Brain microvascular endothelial cell (primary cell): ENCODE data around the gene ACOT2.

ENCODE experiments used
- DNase-seq: peaks from one replicate; pipeline ENCODE4 v3.0.0-alpha.2; 2020
- H3K27ac ChIP-seq: fragments of 250-450 bp; sonication (Bioruptor Pico); 2 replicates; pipeline ENCODE4 v1.5.1; 2020; ENCODE audit warnings: mild to moderate bottlenecking, moderate library complexity
- H3K27me3 ChIP-seq: fragments of 250-450 bp; sonication (Bioruptor Pico); replicated peaks from 2 replicates; pipeline ENCODE4 v1.5.1; 2020; ENCODE audit warnings: mild to moderate bottlenecking
- H3K36me3 ChIP-seq: fragments of 250-450 bp; sonication (Bioruptor Pico); replicated peaks from 2 replicates; pipeline ENCODE4 v1.5.1; 2020; ENCODE audit warnings: mild to moderate bottlenecking
- H3K4me3 ChIP-seq: 2 replicates; pipeline ENCODE4 v1.5.1; 2011; ENCODE audit warnings: low read depth, mild to moderate bottlenecking, control low read depth, low read length, moderate library complexity
- CTCF ChIP-seq: IDR thresholded peaks from 2 replicates; pipeline ENCODE4 v1.5.1; 2011; ENCODE audit warnings: low read depth, mild to moderate bottlenecking, moderate library complexity, low read length, control low read depth, inconsistent platforms; ENCODE audit errors: missing control alignments
- in situ Hi-C: cut with HindIII; loops from 2 replicates; pipeline ENCODE4 v1.10.0; 2017; ENCODE audit warnings: low sequenced_read_pairs, low pct_ligation_motif_present

The ACOT2 gene

GRCh38 chr14:73613419-73613963 is 44.5 kb downstream of the ACOT2 start:
- no peak for TF ChIP-seq CTCF
- Histone ChIP-seq H3K27me3 (no peaks in the 10 kb centered on the region), H3K4me3 (no peak overlapping the region), H3K36me3 (no peaks in the 10 kb centered on the region), H3K27ac (no peak overlapping the region)
- no peak for DNase-seq
- in situ Hi-C loops: no loop called here

DNA sequence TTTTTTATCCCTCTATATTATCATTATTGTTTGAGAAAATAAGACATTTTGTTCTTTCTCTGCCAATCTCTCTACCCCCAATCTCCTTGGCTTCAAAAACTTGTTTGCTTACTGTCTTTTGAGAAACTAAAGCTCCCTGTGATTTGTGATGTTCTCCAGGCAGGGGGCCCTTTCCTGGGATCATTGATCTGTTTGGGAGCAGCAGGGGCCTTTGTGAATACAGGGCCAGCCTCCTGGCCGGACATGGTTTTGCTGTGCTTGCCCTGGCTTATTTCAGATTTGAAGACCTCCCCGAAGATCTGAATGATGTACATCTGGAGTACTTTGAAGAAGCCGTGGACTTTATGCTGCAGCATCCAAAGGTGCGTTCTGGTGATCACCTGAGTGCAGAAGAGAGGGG is 47.8 kb downstream of the ACOT2 start:
- no peak for TF ChIP-seq CTCF
- H3K36me3 ChIP-seq: no peaks in the 10 kb centered on the region
- H3K27ac ChIP-seq: no peak overlapping the region
- H3K27me3 ChIP-seq: no peaks in the 10 kb centered on the region
- DNase-seq: no peak
- no peak overlapping the region for H3K4me3 ChIP-seq
- in situ Hi-C loops: no loop called here

GRCh38 chr14:73619524-73619923 is 50.5 kb downstream of the ACOT2 start:
- Histone ChIP-seq H3K27ac (no peak overlapping the region), H3K36me3 (no peaks in the 10 kb centered on the region), H3K27me3 (no peaks in the 10 kb centered on the region), H3K4me3 (no peak overlapping the region)
- in situ Hi-C loops: no loop called here
- TF ChIP-seq CTCF: no peak
- DNase-seq: no peak

GRCh38 chr14:73620268-73620667 is 51.3 kb downstream of the ACOT2 start:
- in situ Hi-C loops: no loop called here
- no peak for TF ChIP-seq CTCF
- Histone ChIP-seq H3K36me3 (no peaks in the 10 kb centered on the region), H3K4me3 (no peak overlapping the region), H3K27ac (no peak overlapping the region), H3K27me3 (no peaks in the 10 kb centered on the region)
- no peak for DNase-seq

GRCh38 chr14:73623504-73624054 is 54.6 kb downstream of the ACOT2 start:
- no peak for DNase-seq
- H3K27me3 ChIP-seq: no peaks in the 10 kb centered on the region
- H3K27ac ChIP-seq: no peak overlapping the region
- no peak overlapping the region for H3K4me3 ChIP-seq
- TF ChIP-seq CTCF: no peak
- in situ Hi-C loops: no loop called here
- H3K36me3 ChIP-seq: no peaks in the 10 kb centered on the region
